Right lobe of liver (tissue), 6 donors: ENCODE data around the gene OR4C5. TPM values are rescaled to one million over a fixed set of nuclear protein-coding genes. Genes with fewer than 3 reads are reported as not detected.
"Not testable (repeated sequence)": the region's sequence is repeated elsewhere in the genome, so short reads cannot be mapped to it uniquely, and the experiment has no call there.

Experiments
- ATAC-seq, 4 donors: fragments of 200-7000 bp; cut with Tn5 transposase; one replicate each; pipeline ENCODE4 v1.9.1; 2020; ENCODE audit warnings: mild to moderate bottlenecking in 4 of 4, moderate library complexity in 4 of 4
- DNase-seq, 3 donors: peaks; one replicate each; pipeline ENCODE4 v3.0.0-alpha.2; 2020
- H3K27ac ChIP-seq, 3 donors: fragments of 200-600 bp; one replicate each; pipeline ENCODE4 v1.8.0; 2022
- H3K27me3 ChIP-seq, 2 donors: fragments of 200-600 bp; one replicate each; pipeline ENCODE4 v1.8.0; 2022
- H3K36me3 ChIP-seq, 4 donors: fragments of 200-600 bp; sonication (generic) in 1 of 4; one replicate each; pipeline versions ENCODE4 v1.5.1 to v1.8.0; 2017 to 2022; ENCODE audit warnings: control low read depth in 1 of 4
- H3K4me1 ChIP-seq, 4 donors: fragments of 200-600 bp; sonication (generic) in 1 of 4; one replicate each; pipeline versions ENCODE4 v1.5.1 to v1.8.0; 2017 to 2022; ENCODE audit warnings: control low read depth in 1 of 4
- H3K4me3 ChIP-seq, 3 donors: fragments of 200-600 bp; one replicate each; pipeline ENCODE4 v1.8.0; 2022
- H3K9me3 ChIP-seq, 4 donors: fragments of 200-600 bp; sonication (generic) in 1 of 4; one replicate each; pipeline versions ENCODE4 v1.5.1 to v1.8.0; 2017 to 2022; ENCODE audit warnings: control low read depth in 1 of 4
- CTCF ChIP-seq, 4 donors: fragments of 200-600 bp in 3 of 4; fragments of 450-650 bp in 1 of 4; IDR thresholded peaks; one replicate each; pipeline versions ENCODE4 v1.5.1 to v1.8.0; 2016 to 2022; ENCODE audit warnings: antibody characterized with exemption in 4 of 4, mild to moderate bottlenecking in 2 of 4
- POLR2A ChIP-seq: fragments of 450-650 bp; IDR thresholded peaks from one replicate; pipeline ENCODE4 v1.6.1; 2017; ENCODE audit warnings: antibody characterized with exemption, mild to moderate bottlenecking
- WGBS: methylation state at CpG from one replicate; pipeline ENCODE4 v1.1.6; 2018; ENCODE audit warnings: low coverage, low lambda C conversion rate; ENCODE audit not compliant: insufficient coverage; ENCODE audit errors: missing lambda C conversion rate; 5-methylcytosine and 5-hydroxymethylcytosine counted together
- intact Hi-C, 2 donors: fragments of 100-400 bp; cut with DNase I; formaldehyde crosslinking; loops; one replicate each; pipeline versions ENCODE4 v1.11.2 to v1.14.1; 2022
- long read RNA-seq: library from polyadenylated mRNA; unstranded; transcript quantifications from one replicate; pipeline ENCODE4 v2.0.0, GENCODE V29; 2019
- total RNA-seq, 6 experiments: library from RNA; depleted of rRNA in 2 of 6; stranded (reverse); fragments of >200 nt in 2 of 6; fragmentation: NEBNext Ultra II Directional in 3 of 6; extraction: Animal tissue kit (Norgen Biotek cat#: 25700) in 3 of 6; gene quantifications; one replicate each; pipeline versions ENCODE4 v1.1.0 to v1.2.4, GENCODE V29; 2016 to 2023
- donor health status: DM: no; HTN: yes; CAD: no.
- donor health status: DM: no; HTN: no; CAD: no.
- donor health status: DM: no; HTN: no; CAD: no.
- donor health status: DM: no; HTN: yes; CAD: no.
- donor health status: DM: no; HTN: yes; CAD: no.

Gene OR4C5
- total RNA-seq, result not detected
- long read RNA-seq, result 0 reads

- no peak for ATAC-seq
- 40% methylated on average over 2 of the region's 2 CpGs for WGBS
- no peak for DNase-seq
These were observed at the start of gene OR4C5 for GRCh38 chr11:48366365-48366764. Gene OR4C5, minus strand, starts transcription at chr11:48366465. Its CDS starts 0 bp downstream, at chr11:48366465.

GRCh38 chr11:48384670-48385069, 18.4 kb upstream of the OR4C5 start:
- DNase-seq, result no peak
- no peaks in the 10 kb centered on the region for H3K4me1 ChIP-seq
- intact Hi-C loops, result no loop called here
- H3K27me3 ChIP-seq, result no peaks in the 10 kb centered on the region
- WGBS, result 22% methylated on average over 4 of the region's 4 CpGs
- no peak overlapping the region for H3K27ac ChIP-seq
- H3K4me3 ChIP-seq, result no peak overlapping the region
- no peak for ATAC-seq
- no peaks in the 10 kb centered on the region for H3K36me3 ChIP-seq
- TF ChIP-seq POLR2A (no peak), CTCF (IDR thresholded peaks at IDR 0.05) (no peak)
- H3K9me3 ChIP-seq, result no peaks in the 10 kb centered on the region

More at GRCh38 chr11:48366365-48366764, at the start of gene OR4C5:
- Histone ChIP-seq H3K36me3 (no peaks in the 10 kb centered on the region), H3K4me3 (no peak within 1 kb of the TSS), H3K4me1 (no peaks in the 10 kb centered on the region), H3K27ac (no peak within 1 kb of the TSS), H3K9me3 (no peaks in the 10 kb centered on the region), H3K27me3 (no peaks in the 10 kb centered on the region)
- TF ChIP-seq CTCF (IDR thresholded peaks at IDR 0.05) (no peak), POLR2A (no peak)
- intact Hi-C loops, result no loop called here

GRCh38 chr11:48384151-48384550, 17.9 kb upstream of the OR4C5 start:
- ATAC-seq, intact Hi-C loops, H3K36me3 ChIP-seq, DNase-seq, H3K4me3 ChIP-seq, H3K4me1 ChIP-seq, H3K9me3 ChIP-seq, H3K27me3 ChIP-seq, H3K27ac ChIP-seq: not testable (repeated sequence)
- WGBS, result 54% methylated on average over 2 of the region's 2 CpGs

- H3K27me3 ChIP-seq, H3K4me3 ChIP-seq, H3K4me1 ChIP-seq, intact Hi-C loops, H3K27ac ChIP-seq, ATAC-seq, H3K36me3 ChIP-seq, H3K9me3 ChIP-seq, DNase-seq: not testable (repeated sequence)
- WGBS, result 11% methylated on average over 2 of the region's 2 CpGs
These were observed 5.0 kb downstream of the OR4C5 start for GRCh38 chr11:48361289-48361688.

- Histone ChIP-seq H3K27me3 (no peaks in the 10 kb centered on the region), H3K4me1 (no peaks in the 10 kb centered on the region), H3K9me3 (no peaks in the 10 kb centered on the region), H3K27ac (no peak overlapping the region), H3K36me3 (no peaks in the 10 kb centered on the region), H3K4me3 (no peak overlapping the region)
- TF ChIP-seq POLR2A (no peak), CTCF (IDR thresholded peaks at IDR 0.05) (no peak)
- no peak for DNase-seq
- no peak for ATAC-seq
- intact Hi-C loops, result no loop called here
- 80% methylated on average over 1 of the region's 1 CpG for WGBS
These were observed 11.6 kb downstream of the OR4C5 start for GRCh38 chr11:48354677-48355076.

- DNase-seq (no peak), ATAC-seq (no peak)
- intact Hi-C loops, result no loop called here
- H3K27me3 ChIP-seq, result no peaks in the 10 kb centered on the region
- TF ChIP-seq POLR2A, result no peak
- TF ChIP-seq CTCF (IDR thresholded peaks at IDR 0.05), result no peak
- H3K4me1 ChIP-seq, result no peaks in the 10 kb centered on the region
- WGBS, result 63% methylated on average over 4 of the region's 4 CpGs
- H3K36me3 ChIP-seq, result no peaks in the 10 kb centered on the region
- no peak overlapping the region for H3K27ac ChIP-seq
- no peaks in the 10 kb centered on the region for H3K9me3 ChIP-seq
- H3K4me3 ChIP-seq, result no peak overlapping the region
These were observed 12.3 kb downstream of the OR4C5 start for GRCh38 chr11:48354013-48354412.

GRCh38 chr11:48346286-48346685, 20.0 kb downstream of the OR4C5 start:
- H3K27ac ChIP-seq, DNase-seq, ATAC-seq, H3K36me3 ChIP-seq, H3K4me3 ChIP-seq, H3K4me1 ChIP-seq, H3K27me3 ChIP-seq, intact Hi-C loops, H3K9me3 ChIP-seq: not testable (repeated sequence)
- WGBS, result 45% methylated on average over 2 of the region's 5 CpGs

- 38% methylated on average over 2 of the region's 2 CpGs for WGBS
- H3K27ac ChIP-seq, ATAC-seq, H3K4me1 ChIP-seq, H3K27me3 ChIP-seq, H3K9me3 ChIP-seq, DNase-seq, intact Hi-C loops, H3K36me3 ChIP-seq, H3K4me3 ChIP-seq: not testable (repeated sequence)
These were observed 23.8 kb downstream of the OR4C5 start for GRCh38 chr11:48342505-48342904.
